Lower lobe of right lung (tissue), 2 donors: Measurements from ENCODE around the gene FUS. TPM values are rescaled to one million over a fixed set of nuclear protein-coding genes. Genes with fewer than 3 reads are reported as not detected.

Experiments
- ATAC-seq, 2 donors: fragments of 200-7000 bp; cut with Tn5 transposase; one replicate each; pipeline ENCODE4 v1.9.1; 2020 to 2022; ENCODE audit warnings: mild to moderate bottlenecking in 2 of 2, moderate library complexity in 2 of 2
- DNase-seq: peaks from one replicate; pipeline ENCODE4 v3.0.0-alpha.2; 2020
- H3K27ac ChIP-seq: fragments of 200-600 bp; one replicate; pipeline ENCODE4 v1.8.0; 2022
- H3K27me3 ChIP-seq: fragments of 200-600 bp; one replicate; pipeline ENCODE4 v1.8.0; 2022; ENCODE audit warnings: low read depth
- H3K36me3 ChIP-seq: fragments of 200-600 bp; one replicate; pipeline ENCODE4 v1.8.0; 2022; ENCODE audit warnings: mild to moderate bottlenecking
- H3K4me1 ChIP-seq: fragments of 200-600 bp; one replicate; pipeline ENCODE4 v1.8.0; 2022
- H3K4me3 ChIP-seq: fragments of 200-600 bp; one replicate; pipeline ENCODE4 v1.8.0; 2022; ENCODE audit warnings: mild to moderate bottlenecking
- H3K9me3 ChIP-seq: fragments of 200-600 bp; one replicate; pipeline ENCODE4 v1.8.0; 2022
- CTCF ChIP-seq: fragments of 200-600 bp; IDR thresholded peaks from one replicate; pipeline ENCODE4 v1.8.0; 2022; ENCODE audit warnings: antibody characterized with exemption, mild to moderate bottlenecking
- intact Hi-C: fragments of 100-400 bp; cut with DNase I; formaldehyde crosslinking; loops from one replicate; pipeline ENCODE4 v1.11.0; 2022
- total RNA-seq: library from RNA; stranded (reverse); fragmentation: NEBNext Ultra II Directional; extraction: Animal tissue kit (Norgen Biotek cat#: 25700); gene quantifications from one replicate; pipeline ENCODE4 v1.2.1, GENCODE V29; 2021
- donor health status: DM: no; HTN: yes; CAD: no; lungs with severe emphysema.

FUS gene
- total RNA-seq, 1 donor from 2014 or later, result 179 TPM

GRCh38 chr16:31132303-31132979, 47.5 kb upstream of the FUS start:
- Histone ChIP-seq H3K4me1 (peaks cover 56% of the 10 kb centered on the region), H3K4me3 (no peak overlapping the region), H3K9me3 (no peaks in the 10 kb centered on the region), H3K27me3 (no peaks in the 10 kb centered on the region), H3K36me3 (peaks cover 49% of the 10 kb centered on the region), H3K27ac (no peak overlapping the region)
- no peak for ATAC-seq
- no peak for TF ChIP-seq CTCF
- intact Hi-C loops, result no loop called here
- DNase-seq, result no peak

GRCh38 chr16:31133046-31133501, 46.9 kb upstream of the FUS start:
- Histone ChIP-seq H3K9me3 (no peaks in the 10 kb centered on the region), H3K36me3 (peaks cover 44% of the 10 kb centered on the region), H3K27ac (peak overlapping the region; percentile 0), H3K4me3 (peak overlapping the region; percentile 54), H3K27me3 (no peaks in the 10 kb centered on the region), H3K4me1 (peaks cover 54% of the 10 kb centered on the region)
- no peak for DNase-seq
- intact Hi-C loops, result no loop called here
- no peak for ATAC-seq
- TF ChIP-seq CTCF, result no peak

GRCh38 chr16:31134091-31134571, 45.8 kb upstream of the FUS start:
- ATAC-seq, result no peak
- DNase-seq, result no peak
- peaks cover 54% of the 10 kb centered on the region for H3K4me1 ChIP-seq
- TF ChIP-seq CTCF, result no peak
- H3K36me3 ChIP-seq, result peaks cover 35% of the 10 kb centered on the region
- no peaks in the 10 kb centered on the region for H3K9me3 ChIP-seq
- no peaks in the 10 kb centered on the region for H3K27me3 ChIP-seq
- intact Hi-C loops, result no loop called here
- peak overlapping the region; percentile 54 for H3K4me3 ChIP-seq
- peak overlapping the region; percentile 88 for H3K27ac ChIP-seq

GRCh38 chr16:31134625-31135534, 45.1 kb upstream of the FUS start:
- no peak for TF ChIP-seq CTCF
- no peaks in the 10 kb centered on the region for H3K9me3 ChIP-seq
- H3K4me1 ChIP-seq, result peaks cover 50% of the 10 kb centered on the region
- H3K4me3 ChIP-seq, result peak overlapping the region; percentile 54
- intact Hi-C loops, result no loop called here
- ATAC-seq, result peak; percentile 55 to 57
- H3K27ac ChIP-seq, result peak overlapping the region; percentile 88
- peak; percentile 83 for DNase-seq
- H3K36me3 ChIP-seq, result peaks cover 29% of the 10 kb centered on the region
- no peaks in the 10 kb centered on the region for H3K27me3 ChIP-seq

- ATAC-seq (peak; percentile 70 to 72), DNase-seq (peak; percentile 92)
- intact Hi-C loops, result no loop called here
- H3K36me3 ChIP-seq, result peaks cover 21% of the 10 kb centered on the region
- TF ChIP-seq CTCF, result no peak
- H3K4me1 ChIP-seq, result peaks cover 47% of the 10 kb centered on the region
- peak within 1 kb of the TSS; percentile 54 for H3K4me3 ChIP-seq
- H3K27ac ChIP-seq, result peak within 1 kb of the TSS; percentile 88
- H3K9me3 ChIP-seq, result no peaks in the 10 kb centered on the region
- no peaks in the 10 kb centered on the region for H3K27me3 ChIP-seq
These were observed 44.2 kb upstream of the FUS start, which contains the start of gene PRSS8 for GRCh38 chr16:31135535-31136286. Gene PRSS8, minus strand, starts transcription at chr16:31135727. Its CDS starts 229 bp downstream, at chr16:31135498.
